Neural cell (in vitro differentiated cells): ENCODE results near the gene BICD1. TPM values are rescaled to one million over a fixed set of nuclear protein-coding genes. Genes with fewer than 3 reads are reported as not detected.

Source experiments
- H2AFZ ChIP-seq: fragments of 200-600, 300-800 bp; sonication (generic), shearing (Covaris generic); 2 replicates; pipeline ENCODE4 v1.6.0; 2014; ENCODE audit warnings: low read depth, mild to moderate bottlenecking, antibody characterized with exemption, low read length, moderate library complexity
- H3F3A ChIP-seq: fragments of 200-600 bp; shearing (Covaris generic); 2 replicates; pipeline ENCODE4 v1.6.1; 2016; ENCODE audit warnings: mild to moderate bottlenecking, moderate library complexity, mixed read lengths, antibody characterized with exemption, low read length; ENCODE audit not compliant: insufficient read depth, poor library complexity, severe bottlenecking
- H3K27ac ChIP-seq: fragments of 200-600, 300-800 bp; sonication (generic), shearing (Covaris generic); 2 replicates; pipeline ENCODE4 v1.5.1; 2014; ENCODE audit warnings: mild to moderate bottlenecking, low read length, moderate library complexity
- H3K27me3 ChIP-seq: fragments of 300-800, 200-600 bp; sonication (generic), shearing (Covaris generic); 2 replicates; pipeline ENCODE4 v1.6.0; 2014; ENCODE audit warnings: mild to moderate bottlenecking, low read depth, low read length, moderate library complexity; ENCODE audit not compliant: insufficient read depth
- H3K36me3 ChIP-seq: fragments of 300-800, 200-600 bp; sonication (generic), shearing (Covaris generic); 2 replicates; pipeline ENCODE4 v1.5.1; 2014; ENCODE audit warnings: mild to moderate bottlenecking, antibody characterized with exemption, low read length, moderate library complexity; ENCODE audit not compliant: insufficient read depth
- H3K4me2 ChIP-seq: fragments of 300-800, 200-600 bp; sonication (generic), shearing (Covaris generic); 2 replicates; pipeline ENCODE4 v1.6.0; 2014; ENCODE audit warnings: mild to moderate bottlenecking, low read length
- H3K4me3 ChIP-seq: fragments of 300-800, 200-600 bp; sonication (generic), shearing (Covaris generic); 2 replicates; pipeline ENCODE4 v1.5.1; 2014; ENCODE audit warnings: mild to moderate bottlenecking, low read length, moderate library complexity
- H3K79me2 ChIP-seq: fragments of 200-600 bp; shearing (Covaris generic); replicated peaks from 2 replicates; pipeline ENCODE4 v1.6.0; 2014; ENCODE audit warnings: mild to moderate bottlenecking, low read length, moderate library complexity; ENCODE audit not compliant: insufficient read depth
- H3K9ac ChIP-seq: fragments of 300-800, 200-600 bp; sonication (generic), shearing (Covaris generic); 2 replicates; pipeline ENCODE4 v1.6.1; 2016; ENCODE audit warnings: mild to moderate bottlenecking, low read length, mixed read lengths
- H3K9me2 ChIP-seq: fragments of 200-600 bp; shearing (Covaris generic); 2 replicates; pipeline ENCODE4 v1.6.1; 2016; ENCODE audit warnings: mild to moderate bottlenecking, low read length, mixed read lengths; ENCODE audit not compliant: insufficient read depth
- H3K9me3 ChIP-seq: fragments of 200-600, 300-800 bp; sonication (generic), shearing (Covaris generic); 2 replicates; pipeline ENCODE4 v1.6.1; 2016; ENCODE audit warnings: mild to moderate bottlenecking, mixed run types, low read length, moderate library complexity, mixed read lengths
- H4K20me1 ChIP-seq: fragments of 200-600 bp; shearing (Covaris generic); 2 replicates; pipeline ENCODE4 v1.6.1; 2016; ENCODE audit warnings: mild to moderate bottlenecking, mixed run types; ENCODE audit not compliant: insufficient read depth
- EP300 ChIP-seq: fragments of 450-650 bp; conservative IDR thresholded peaks from 2 replicates; pipeline ENCODE4 v1.6.1; 2014; ENCODE audit warnings: antibody characterized with exemption, mild to moderate bottlenecking, moderate library complexity; ENCODE audit not compliant: poor library complexity, severe bottlenecking
- EZH2 ChIP-seq: fragments of 200-600, 300-800 bp; shearing (Covaris generic), sonication (generic); IDR thresholded peaks from 2 replicates; pipeline ENCODE4 v1.6.1; 2014; ENCODE audit warnings: antibody characterized with exemption, low read length, borderline replicate concordance, mild to moderate bottlenecking; ENCODE audit not compliant: insufficient read depth, poor library complexity, severe bottlenecking
- MXI1 ChIP-seq: fragments of 450-650 bp; conservative IDR thresholded peaks from 2 replicates; pipeline ENCODE4 v1.6.1; 2014; ENCODE audit warnings: antibody characterized with exemption, mild to moderate bottlenecking; ENCODE audit not compliant: poor library complexity, severe bottlenecking
- POLR2AphosphoS5 ChIP-seq: IDR thresholded peaks from 2 replicates; pipeline ENCODE4 v1.6.1; 2012
- RAD21 ChIP-seq: fragments of 450-650 bp; conservative IDR thresholded peaks from 2 replicates; pipeline ENCODE4 v1.6.1; 2014; ENCODE audit warnings: antibody characterized with exemption, mild to moderate bottlenecking, moderate library complexity
- SMC3 ChIP-seq: fragments of 450-650 bp; conservative IDR thresholded peaks from 2 replicates; pipeline ENCODE4 v1.6.1; 2014; ENCODE audit warnings: antibody characterized with exemption, mild to moderate bottlenecking, moderate library complexity; ENCODE audit not compliant: poor library complexity
- TAF1 ChIP-seq: IDR thresholded peaks from 2 replicates; pipeline ENCODE4 v1.6.1; 2012; ENCODE audit warnings: low read depth
- polyA plus RNA-seq: library from polyadenylated mRNA; depleted of rRNA; stranded (reverse); fragments of >200 nt; gene quantifications from 2 replicates; pipeline ENCODE4 v1.2.3, GENCODE V29; 2014
- TF ChIP-seq, protein P1 (sequence below): fragments of 450-650 bp; IDR thresholded peaks from 2 replicates; pipeline ENCODE4 v1.5.1; 2014; ENCODE audit warnings: antibody characterized with exemption, mild to moderate bottlenecking, moderate library complexity; ENCODE audit not compliant: poor library complexity, severe bottlenecking
- TF ChIP-seq, protein P2 (sequence below): IDR thresholded peaks from 2 replicates; pipeline ENCODE4 v1.6.1; 2012; ENCODE audit warnings: borderline replicate concordance

BICD1 gene
- polyA plus RNA-seq, 1 donor from 2014 or later = 41.1 TPM

DNA sequence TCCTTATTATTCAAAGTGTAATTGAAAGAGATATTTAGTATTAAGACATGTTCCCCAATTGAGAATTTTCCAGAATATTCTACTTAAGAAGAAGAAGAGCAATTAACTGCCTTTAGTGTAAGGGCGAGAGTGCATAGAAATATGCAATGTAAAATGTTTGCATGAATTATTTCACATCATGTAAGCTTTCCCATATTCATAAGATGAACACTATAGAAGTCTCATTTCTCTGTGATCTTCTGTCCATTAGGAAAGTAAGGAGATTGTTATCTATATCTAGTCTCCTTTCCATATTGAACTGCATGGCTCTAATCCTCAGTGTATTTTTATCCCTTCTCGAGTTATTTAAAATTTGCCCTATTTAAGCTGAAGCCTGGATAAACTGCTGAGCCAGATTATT lies 275.6 kb downstream of the BICD1 start:
- no peaks in the 10 kb centered on the region for H3K9me3 ChIP-seq
- TF ChIP-seq EZH2 (no peak), POLR2AphosphoS5 (no peak), RAD21 (no peak), EP300 (no peak)
- H3K9me2 ChIP-seq = no peaks in the 10 kb centered on the region
- H3K4me2 ChIP-seq = no peak overlapping the region
- H2AFZ ChIP-seq = no peak overlapping the region
- H3F3A ChIP-seq = no peaks in the 10 kb centered on the region
- no peak overlapping the region for H3K4me3 ChIP-seq
- H3K36me3 ChIP-seq = peaks cover 8% of the 10 kb centered on the region
- H3K27me3 ChIP-seq = no peaks in the 10 kb centered on the region
- H4K20me1 ChIP-seq = no peaks in the 10 kb centered on the region
- no peak overlapping the region for H3K27ac ChIP-seq
- no peaks in the 10 kb centered on the region for H3K79me2 ChIP-seq
- no peak overlapping the region for H3K9ac ChIP-seq

DNA sequence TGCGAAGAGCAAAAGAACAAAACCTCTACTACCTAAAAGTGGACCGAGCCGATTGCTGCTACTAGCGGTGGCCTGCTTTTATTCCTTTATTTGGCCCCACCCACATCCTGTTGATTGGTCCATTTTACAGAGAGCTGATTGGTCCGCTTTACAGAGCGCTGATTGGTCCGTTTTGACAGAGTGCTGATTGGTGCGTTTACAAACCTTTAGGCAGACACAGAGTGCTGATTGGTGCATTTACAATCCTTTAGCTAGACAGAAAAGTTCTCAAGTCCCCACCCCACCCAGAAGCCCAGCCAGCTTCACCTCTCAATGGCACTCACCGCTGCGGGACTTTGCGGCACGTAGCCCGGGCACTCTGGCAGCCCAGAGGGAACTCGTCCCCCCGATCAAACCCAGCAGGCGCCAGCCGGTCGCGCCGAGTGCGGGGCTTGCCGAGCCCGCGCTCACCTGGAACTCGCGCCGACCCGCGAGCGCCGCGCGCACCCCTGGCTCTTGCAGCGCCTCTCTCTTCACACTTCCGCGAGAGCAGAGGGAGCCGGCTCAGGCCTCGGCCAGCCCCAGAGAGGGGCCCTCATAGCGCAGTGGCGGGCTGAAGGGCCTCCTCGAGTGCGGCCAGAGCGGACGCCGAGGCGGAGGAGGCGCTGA lies 284.0 kb downstream of the BICD1 start:
- Histone ChIP-seq H3K4me3 (no peak overlapping the region), H3K9me3 (no peaks in the 10 kb centered on the region), H4K20me1 (no peaks in the 10 kb centered on the region), H3K27me3 (no peaks in the 10 kb centered on the region), H3F3A (no peaks in the 10 kb centered on the region), H3K36me3 (no peaks in the 10 kb centered on the region), H3K4me2 (no peak overlapping the region), H3K27ac (no peak overlapping the region), H3K9ac (no peak overlapping the region), H3K79me2 (no peaks in the 10 kb centered on the region), H2AFZ (no peak overlapping the region), H3K9me2 (no peaks in the 10 kb centered on the region)
- TF ChIP-seq POLR2AphosphoS5 = no peak
- no peak for TF ChIP-seq EZH2
- TF ChIP-seq, protein P1, sequence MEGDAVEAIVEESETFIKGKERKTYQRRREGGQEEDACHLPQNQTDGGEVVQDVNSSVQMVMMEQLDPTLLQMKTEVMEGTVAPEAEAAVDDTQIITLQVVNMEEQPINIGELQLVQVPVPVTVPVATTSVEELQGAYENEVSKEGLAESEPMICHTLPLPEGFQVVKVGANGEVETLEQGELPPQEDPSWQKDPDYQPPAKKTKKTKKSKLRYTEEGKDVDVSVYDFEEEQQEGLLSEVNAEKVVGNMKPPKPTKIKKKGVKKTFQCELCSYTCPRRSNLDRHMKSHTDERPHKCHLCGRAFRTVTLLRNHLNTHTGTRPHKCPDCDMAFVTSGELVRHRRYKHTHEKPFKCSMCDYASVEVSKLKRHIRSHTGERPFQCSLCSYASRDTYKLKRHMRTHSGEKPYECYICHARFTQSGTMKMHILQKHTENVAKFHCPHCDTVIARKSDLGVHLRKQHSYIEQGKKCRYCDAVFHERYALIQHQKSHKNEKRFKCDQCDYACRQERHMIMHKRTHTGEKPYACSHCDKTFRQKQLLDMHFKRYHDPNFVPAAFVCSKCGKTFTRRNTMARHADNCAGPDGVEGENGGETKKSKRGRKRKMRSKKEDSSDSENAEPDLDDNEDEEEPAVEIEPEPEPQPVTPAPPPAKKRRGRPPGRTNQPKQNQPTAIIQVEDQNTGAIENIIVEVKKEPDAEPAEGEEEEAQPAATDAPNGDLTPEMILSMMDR = no peak

DNA sequence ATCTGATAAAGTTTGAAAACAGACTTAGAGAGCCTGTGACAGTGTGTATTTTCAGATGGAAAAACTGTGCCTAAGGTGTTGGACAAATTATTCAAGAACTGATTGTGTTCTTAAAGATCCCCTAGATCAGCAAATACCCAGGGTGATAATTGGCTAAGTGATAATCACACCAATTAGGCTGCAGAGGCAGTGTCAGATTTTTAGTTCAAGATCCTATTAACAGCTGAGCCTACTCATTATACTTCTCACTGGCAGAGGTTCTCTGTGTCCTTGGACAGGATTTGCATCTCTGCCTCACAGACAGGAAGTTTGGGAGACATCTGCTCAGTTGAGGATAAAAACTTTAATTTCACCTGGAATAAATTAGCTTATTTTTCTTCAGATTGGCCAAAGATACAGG lies 288.4 kb downstream of the BICD1 start:
- Histone ChIP-seq H3K36me3 (no peaks in the 10 kb centered on the region), H2AFZ (no peak overlapping the region), H3K9me3 (no peaks in the 10 kb centered on the region), H4K20me1 (no peaks in the 10 kb centered on the region), H3K79me2 (no peaks in the 10 kb centered on the region), H3F3A (no peaks in the 10 kb centered on the region), H3K4me2 (no peak overlapping the region), H3K27me3 (peaks cover 11% of the 10 kb centered on the region), H3K4me3 (no peak overlapping the region), H3K9me2 (no peaks in the 10 kb centered on the region), H3K27ac (no peak overlapping the region), H3K9ac (no peak overlapping the region)
- TF ChIP-seq EZH2 = no peak

DNA sequence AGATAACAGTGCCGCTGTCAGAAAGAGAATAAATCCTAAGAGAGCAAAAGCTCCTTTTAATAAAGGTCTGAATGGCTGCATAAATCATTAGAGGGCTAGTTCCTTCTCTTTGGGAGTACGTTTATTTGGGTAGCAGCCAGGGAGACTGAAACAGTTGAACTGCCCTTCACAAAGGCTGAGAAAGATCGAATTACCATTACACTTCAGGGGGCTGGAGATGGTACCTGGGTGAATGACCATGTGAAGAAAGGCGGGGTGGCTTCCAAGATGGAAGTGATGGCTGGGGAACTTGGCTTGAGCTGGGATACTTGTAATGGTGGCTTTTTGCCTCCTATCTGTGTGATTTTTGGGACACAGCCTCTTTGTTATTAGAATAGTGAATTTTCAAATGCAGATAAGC lies 291.0 kb downstream of the BICD1 start:
- H3K9me3 ChIP-seq = no peaks in the 10 kb centered on the region
- no peaks in the 10 kb centered on the region for H3K9me2 ChIP-seq
- no peak overlapping the region for H3K4me3 ChIP-seq
- H3K36me3 ChIP-seq = no peaks in the 10 kb centered on the region
- no peaks in the 10 kb centered on the region for H4K20me1 ChIP-seq
- H2AFZ ChIP-seq = no peak overlapping the region
- H3K4me2 ChIP-seq = no peak overlapping the region
- H3K9ac ChIP-seq = no peak overlapping the region
- H3K27me3 ChIP-seq = peaks cover 21% of the 10 kb centered on the region
- no peak for TF ChIP-seq MXI1
- TF ChIP-seq, protein P2, sequence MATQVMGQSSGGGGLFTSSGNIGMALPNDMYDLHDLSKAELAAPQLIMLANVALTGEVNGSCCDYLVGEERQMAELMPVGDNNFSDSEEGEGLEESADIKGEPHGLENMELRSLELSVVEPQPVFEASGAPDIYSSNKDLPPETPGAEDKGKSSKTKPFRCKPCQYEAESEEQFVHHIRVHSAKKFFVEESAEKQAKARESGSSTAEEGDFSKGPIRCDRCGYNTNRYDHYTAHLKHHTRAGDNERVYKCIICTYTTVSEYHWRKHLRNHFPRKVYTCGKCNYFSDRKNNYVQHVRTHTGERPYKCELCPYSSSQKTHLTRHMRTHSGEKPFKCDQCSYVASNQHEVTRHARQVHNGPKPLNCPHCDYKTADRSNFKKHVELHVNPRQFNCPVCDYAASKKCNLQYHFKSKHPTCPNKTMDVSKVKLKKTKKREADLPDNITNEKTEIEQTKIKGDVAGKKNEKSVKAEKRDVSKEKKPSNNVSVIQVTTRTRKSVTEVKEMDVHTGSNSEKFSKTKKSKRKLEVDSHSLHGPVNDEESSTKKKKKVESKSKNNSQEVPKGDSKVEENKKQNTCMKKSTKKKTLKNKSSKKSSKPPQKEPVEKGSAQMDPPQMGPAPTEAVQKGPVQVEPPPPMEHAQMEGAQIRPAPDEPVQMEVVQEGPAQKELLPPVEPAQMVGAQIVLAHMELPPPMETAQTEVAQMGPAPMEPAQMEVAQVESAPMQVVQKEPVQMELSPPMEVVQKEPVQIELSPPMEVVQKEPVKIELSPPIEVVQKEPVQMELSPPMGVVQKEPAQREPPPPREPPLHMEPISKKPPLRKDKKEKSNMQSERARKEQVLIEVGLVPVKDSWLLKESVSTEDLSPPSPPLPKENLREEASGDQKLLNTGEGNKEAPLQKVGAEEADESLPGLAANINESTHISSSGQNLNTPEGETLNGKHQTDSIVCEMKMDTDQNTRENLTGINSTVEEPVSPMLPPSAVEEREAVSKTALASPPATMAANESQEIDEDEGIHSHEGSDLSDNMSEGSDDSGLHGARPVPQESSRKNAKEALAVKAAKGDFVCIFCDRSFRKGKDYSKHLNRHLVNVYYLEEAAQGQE = no peak
- no peak for TF ChIP-seq EZH2
- TF ChIP-seq, protein P1 = no peak
- no peak for TF ChIP-seq SMC3
- TF ChIP-seq EP300 = no peak
- no peak for TF ChIP-seq POLR2AphosphoS5
- no peak for TF ChIP-seq TAF1
- no peak for TF ChIP-seq RAD21
- no peak overlapping the region for H3K27ac ChIP-seq
- no peaks in the 10 kb centered on the region for H3K79me2 ChIP-seq
- no peaks in the 10 kb centered on the region for H3F3A ChIP-seq
